Gastroesophageal sphincter (tissue), 4 donors: ENCODE results near the gene PDE11A. TPM values are rescaled to one million over a fixed set of nuclear protein-coding genes. Genes with fewer than 3 reads are reported as not detected.

ENCODE experiments used
- ATAC-seq: fragments of 150-250 bp; one replicate; pipeline ENCODE4 v1.9.1; 2016; ENCODE audit warnings: mild to moderate bottlenecking, moderate library complexity
- H3K27ac ChIP-seq, 4 donors: fragments of 200-600 bp; sonication (generic) in 3 of 4; 1 replicate in 3 of 4; 2 replicates in 1 of 4; pipeline ENCODE4 v1.5.1; 2016 to 2019
- H3K27me3 ChIP-seq: fragments of 200-600 bp; sonication (generic); one replicate; pipeline ENCODE4 v1.5.1; 2019
- H3K36me3 ChIP-seq, 2 donors: fragments of 200-600 bp; sonication (generic); one replicate each; pipeline ENCODE4 v1.5.1; 2019; ENCODE audit warnings: control low read depth in 1 of 2
- H3K4me1 ChIP-seq, 3 donors: fragments of 200-600 bp; sonication (generic); 1 replicate in 2 of 3; 2 replicates in 1 of 3; pipeline ENCODE4 v1.5.1; 2016 to 2019; ENCODE audit warnings: control low read depth in 2 of 3
- H3K4me3 ChIP-seq, 2 donors: fragments of 200-600 bp; sonication (generic); one replicate each; pipeline ENCODE4 v1.5.1; 2019; ENCODE audit warnings: mild to moderate bottlenecking in 1 of 2, moderate library complexity in 1 of 2
- H3K9me3 ChIP-seq, 3 donors: fragments of 200-600 bp; sonication (generic); one replicate each; pipeline ENCODE4 v1.5.1; 2017 to 2019; ENCODE audit warnings: control low read depth in 2 of 3
- EP300 ChIP-seq: sonication (generic); formaldehyde crosslinking; IDR thresholded peaks from one replicate; pipeline ENCODE4 v1.6.1; 2017; ENCODE audit warnings: antibody characterized with exemption, mild to moderate bottlenecking
- POLR2A ChIP-seq, 2 donors: fragments of 450-650 bp; IDR thresholded peaks; one replicate each; pipeline ENCODE4 v1.6.1; 2017; ENCODE audit warnings: antibody characterized with exemption in 2 of 2, mild to moderate bottlenecking in 2 of 2, moderate library complexity in 1 of 2
- POLR2AphosphoS5 ChIP-seq: sonication (generic); formaldehyde crosslinking; IDR thresholded peaks from one replicate; pipeline ENCODE4 v1.6.1; 2017; ENCODE audit warnings: antibody characterized with exemption
- WGBS, 2 donors: methylation state at CpG; one replicate each; pipeline ENCODE4 v1.1.5; 2018; ENCODE audit warnings: low coverage in 1 of 2; 5-methylcytosine and 5-hydroxymethylcytosine counted together
- total RNA-seq, 4 donors: library from RNA; depleted of rRNA; stranded (reverse); fragments of >200 nt; gene quantifications; one replicate each; pipeline ENCODE4 v1.1.0, GENCODE V29; 2016
- TF ChIP-seq, protein P1 (sequence below), 4 experiments: fragments of 200-600 bp in 2 of 4; fragments of 450-650 bp in 2 of 4; sonication (generic) in 1 of 4; IDR thresholded peaks; one replicate each; pipeline ENCODE4 v1.5.1; 2017 to 2019; ENCODE audit warnings: antibody characterized with exemption in 4 of 4, mild to moderate bottlenecking in 2 of 4, moderate library complexity in 2 of 4

Gene PDE11A
- total RNA-seq, 4 donors from 2014 or later, result 0.13 to 1.9 (median 0.16) TPM; not detected in 1

DNA sequence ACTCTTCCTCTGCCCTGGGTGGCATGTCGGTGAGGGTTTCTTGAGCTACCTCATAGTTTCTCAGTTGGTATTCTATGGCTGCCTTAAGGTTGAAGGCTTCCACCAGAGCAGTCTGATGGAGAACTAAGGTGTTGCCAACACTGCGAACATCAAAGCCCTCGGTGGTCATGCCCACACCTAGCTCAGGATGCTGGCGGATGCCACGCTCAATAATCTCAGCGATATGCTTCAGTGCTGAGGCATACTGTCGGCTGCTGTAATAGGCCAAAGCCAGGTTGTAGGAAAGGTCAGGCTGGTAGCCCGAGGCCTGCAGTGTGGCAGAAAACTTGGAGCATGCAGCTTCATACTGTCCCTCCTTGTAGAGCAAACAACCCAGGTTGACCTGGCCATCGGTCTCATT, 454.7 kb downstream of the PDE11A start:
- Histone ChIP-seq H3K4me1 (peaks cover 0 to 11% (median 3%) of the 10 kb centered on the region in 3 donors), H3K27ac (peak overlapping the region in 3 of 4 donors; percentile 93 to 96 (median 94)), H3K9me3 (no peaks in the 10 kb centered on the region), H3K36me3 (no peaks in the 10 kb centered on the region), H3K27me3 (no peaks in the 10 kb centered on the region), H3K4me3 (peak overlapping the region; percentile 70 to 75)
- no peak for ATAC-seq
- WGBS, 2 donors, result 85 to 90% methylated on average over 2 to 6 of the region's 9 CpGs
- no peak for TF ChIP-seq EP300
- TF ChIP-seq POLR2A (IDR thresholded peaks at IDR 0.05), result no peak
- TF ChIP-seq, protein P1, sequence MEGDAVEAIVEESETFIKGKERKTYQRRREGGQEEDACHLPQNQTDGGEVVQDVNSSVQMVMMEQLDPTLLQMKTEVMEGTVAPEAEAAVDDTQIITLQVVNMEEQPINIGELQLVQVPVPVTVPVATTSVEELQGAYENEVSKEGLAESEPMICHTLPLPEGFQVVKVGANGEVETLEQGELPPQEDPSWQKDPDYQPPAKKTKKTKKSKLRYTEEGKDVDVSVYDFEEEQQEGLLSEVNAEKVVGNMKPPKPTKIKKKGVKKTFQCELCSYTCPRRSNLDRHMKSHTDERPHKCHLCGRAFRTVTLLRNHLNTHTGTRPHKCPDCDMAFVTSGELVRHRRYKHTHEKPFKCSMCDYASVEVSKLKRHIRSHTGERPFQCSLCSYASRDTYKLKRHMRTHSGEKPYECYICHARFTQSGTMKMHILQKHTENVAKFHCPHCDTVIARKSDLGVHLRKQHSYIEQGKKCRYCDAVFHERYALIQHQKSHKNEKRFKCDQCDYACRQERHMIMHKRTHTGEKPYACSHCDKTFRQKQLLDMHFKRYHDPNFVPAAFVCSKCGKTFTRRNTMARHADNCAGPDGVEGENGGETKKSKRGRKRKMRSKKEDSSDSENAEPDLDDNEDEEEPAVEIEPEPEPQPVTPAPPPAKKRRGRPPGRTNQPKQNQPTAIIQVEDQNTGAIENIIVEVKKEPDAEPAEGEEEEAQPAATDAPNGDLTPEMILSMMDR (IDR thresholded peaks at IDR 0.05), result no peak
- no peak for TF ChIP-seq POLR2AphosphoS5

DNA sequence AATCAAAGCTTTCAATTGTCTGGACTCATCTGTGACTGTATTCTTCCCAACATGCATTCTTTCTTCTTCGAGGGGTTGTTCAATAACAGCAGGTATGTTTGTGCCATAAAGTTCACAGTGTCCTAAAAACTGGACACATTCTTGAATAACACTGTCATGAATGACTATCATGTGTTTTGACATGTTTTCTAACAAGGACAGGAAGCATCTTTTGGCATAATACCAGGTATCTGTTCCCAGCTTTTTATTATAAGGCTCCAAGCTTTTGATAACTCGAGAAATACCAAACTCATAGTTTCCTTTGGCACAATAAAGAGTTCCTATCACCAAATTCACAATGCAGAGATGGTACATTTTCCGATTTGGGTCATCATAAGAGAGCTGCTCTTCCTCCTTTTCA, 455.8 kb downstream of the PDE11A start:
- TF ChIP-seq, protein P1 (IDR thresholded peaks at IDR 0.05), result no peak
- TF ChIP-seq POLR2A (IDR thresholded peaks at IDR 0.05) (no peak), EP300 (no peak), POLR2AphosphoS5 (no peak)
- no peak for ATAC-seq
- H3K9me3 ChIP-seq, result no peaks in the 10 kb centered on the region
- no peaks in the 10 kb centered on the region for H3K36me3 ChIP-seq
- no peaks in the 10 kb centered on the region for H3K27me3 ChIP-seq
- H3K27ac ChIP-seq, result no peak overlapping the region
- H3K4me1 ChIP-seq, result peaks cover 0 to 11% (median 3%) of the 10 kb centered on the region in 3 donors
- 73 to 91% methylated on average over 2 of the region's 3 CpGs for WGBS, 2 donors
- no peak overlapping the region for H3K4me3 ChIP-seq

DNA sequence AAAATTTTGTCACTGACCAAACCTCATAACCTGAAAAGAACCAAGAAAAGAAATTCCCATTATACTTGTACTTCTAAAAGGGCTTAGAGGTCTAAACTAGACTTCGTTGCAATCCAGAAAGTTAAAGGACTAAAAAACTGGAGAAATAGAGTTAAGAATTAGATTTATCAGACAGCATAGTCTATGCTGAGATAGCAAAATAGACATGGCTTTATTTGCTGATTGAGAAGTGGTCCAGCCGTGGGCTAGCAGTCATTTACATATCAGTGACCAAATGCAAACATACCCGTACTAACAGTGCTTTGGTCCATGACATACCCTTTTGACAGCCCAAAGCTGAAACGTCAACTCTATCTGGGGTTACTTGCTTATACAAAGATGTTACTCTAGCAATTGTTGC, 456.5 kb downstream of the PDE11A start:
- no peaks in the 10 kb centered on the region for H3K36me3 ChIP-seq
- H3K4me3 ChIP-seq, result no peak overlapping the region
- H3K4me1 ChIP-seq, result peaks cover 0 to 11% (median 3%) of the 10 kb centered on the region in 3 donors
- WGBS, 2 donors, result 75 to 89% methylated on average over 4 of the region's 4 CpGs
- no peak for ATAC-seq
- TF ChIP-seq POLR2AphosphoS5 (no peak), POLR2A (IDR thresholded peaks at IDR 0.05) (no peak), EP300 (no peak)
- TF ChIP-seq, protein P1 (IDR thresholded peaks at IDR 0.05), result no peak
- H3K27me3 ChIP-seq, result no peaks in the 10 kb centered on the region
- no peak overlapping the region for H3K27ac ChIP-seq
- no peaks in the 10 kb centered on the region for H3K9me3 ChIP-seq

DNA sequence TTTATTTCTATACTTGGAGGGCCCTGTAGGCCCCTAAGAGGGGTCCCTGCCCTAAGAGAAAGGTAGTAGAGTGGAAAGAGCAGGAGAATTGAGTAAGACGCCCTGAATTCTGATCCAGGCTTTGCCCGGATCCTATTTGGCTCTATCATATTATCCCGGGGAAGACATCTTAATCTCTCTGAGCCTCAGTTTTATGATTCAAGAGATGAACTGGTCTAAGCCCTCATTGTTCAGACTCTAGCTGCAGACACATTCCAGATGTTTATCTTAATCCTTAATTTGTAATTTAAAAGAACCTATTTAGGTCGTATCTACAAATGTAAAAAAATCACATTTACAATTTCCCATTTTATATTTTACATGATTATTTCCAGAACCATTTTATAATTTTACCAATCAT, 459.9 kb downstream of the PDE11A start:
- no peaks in the 10 kb centered on the region for H3K27me3 ChIP-seq
- WGBS, 2 donors, result 70 to 72% methylated on average over 1 to 4 of the region's 4 CpGs

DNA sequence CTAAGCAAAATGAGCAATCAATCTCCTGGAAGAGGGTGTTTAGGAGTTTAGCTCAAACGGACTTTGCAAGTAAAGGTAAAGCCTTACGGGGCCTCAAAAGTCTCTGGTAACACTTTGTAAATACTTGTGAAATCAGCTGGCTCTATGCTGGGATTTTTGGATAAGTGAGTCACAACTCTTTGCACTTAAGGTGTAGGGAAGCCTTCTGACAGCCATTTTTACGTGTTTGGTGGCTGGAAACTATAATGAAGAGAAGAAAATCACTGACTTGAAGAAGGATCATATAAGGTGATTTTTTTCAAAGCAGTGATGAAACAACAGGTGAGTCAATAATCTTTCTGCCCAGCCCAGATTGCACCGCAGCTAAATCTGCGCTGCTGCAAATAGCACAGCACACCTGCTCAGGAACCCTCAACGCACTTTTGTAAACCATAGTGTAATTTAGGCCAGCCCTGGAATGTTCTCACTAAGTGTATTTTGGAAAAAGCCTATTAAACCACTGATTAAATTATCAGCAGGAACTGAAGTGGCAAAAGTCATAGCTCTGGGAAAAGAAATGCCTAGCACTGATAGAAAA, 461.2 kb downstream of the PDE11A start:
- Histone ChIP-seq H3K27me3 (no peaks in the 10 kb centered on the region), H3K4me3 (no peak overlapping the region), H3K4me1 (no peaks in the 10 kb centered on the region), H3K9me3 (no peaks in the 10 kb centered on the region), H3K27ac (no peak overlapping the region), H3K36me3 (no peaks in the 10 kb centered on the region)
- ATAC-seq, result no peak
- 64 to 69% methylated on average over 5 to 6 of the region's 6 CpGs for WGBS, 2 donors
- TF ChIP-seq POLR2AphosphoS5 (no peak), POLR2A (IDR thresholded peaks at IDR 0.05) (no peak), EP300 (no peak)
- TF ChIP-seq, protein P1 (IDR thresholded peaks at IDR 0.05), result no peak

More for the DNA sequence above, 459.9 kb downstream of the PDE11A start:
- H3K27ac ChIP-seq, result no peak overlapping the region
- H3K4me1 ChIP-seq, result no peaks in the 10 kb centered on the region
- H3K4me3 ChIP-seq, result no peak overlapping the region
- no peaks in the 10 kb centered on the region for H3K9me3 ChIP-seq
- no peak for ATAC-seq
- H3K36me3 ChIP-seq, result no peaks in the 10 kb centered on the region
- TF ChIP-seq, protein P1 (IDR thresholded peaks at IDR 0.05), result no peak
- TF ChIP-seq POLR2A (IDR thresholded peaks at IDR 0.05) (no peak), POLR2AphosphoS5 (no peak)
